ENCODE measurements around the gene ZG16.

Gene ZG16

DNA sequence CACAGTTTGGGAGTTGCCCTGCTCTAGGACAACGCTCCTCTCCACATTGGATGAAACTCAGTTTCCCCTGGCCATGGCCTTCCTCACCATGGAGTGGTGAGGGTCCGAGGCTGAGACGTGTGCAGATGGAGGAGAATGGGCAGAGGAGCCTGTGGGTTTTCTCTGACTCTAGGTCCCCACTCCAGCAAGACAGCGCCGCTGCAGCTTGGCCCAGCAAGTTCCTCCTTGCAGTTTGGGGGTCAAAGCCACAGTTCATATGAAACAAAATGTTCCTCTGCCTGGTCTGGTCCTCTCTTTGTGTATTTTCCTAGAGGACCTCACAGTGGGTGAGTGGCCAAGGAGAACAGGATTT is 34.6 kb upstream of the ZG16 start:
- Histone ChIP-seq H3K36me3 (ENCODE audit: insufficient read depth, low read length) (peaks cover 5% of the 10 kb centered on the region), H3K4me1 (ENCODE audit: insufficient read depth, low read length) (peaks cover 34% of the 10 kb centered on the region), H3K4me2 (ENCODE audit: insufficient read depth, low read length) (no peak overlapping the region), H3K9me3 (ENCODE audit: insufficient read depth, low read length, severe bottlenecking) (no peaks in the 10 kb centered on the region), H4K20me1 (ENCODE audit: insufficient read depth, low read length) (no peaks in the 10 kb centered on the region), H3K79me2 (ENCODE audit: insufficient read depth, low read length) (peaks cover 14% of the 10 kb centered on the region), H3K9ac (ENCODE audit: low read depth, low read length) (no peak overlapping the region), H3K27ac (ENCODE audit: low read length) (no peak overlapping the region), H3K27me3 (ENCODE audit: insufficient read depth, low read length, poor library complexity) (no peaks in the 10 kb centered on the region), H2AFZ (ENCODE audit: low read depth, low read length) (no peak overlapping the region), H3K4me3 (ENCODE audit: low read depth in 1 of 2, low read length in 2 of 2) (no peak overlapping the region)
- DNase-seq (no peak), ATAC-seq (ENCODE audit: insufficient read depth, low read depth) (no peak)
- no peak for TF ChIP-seq EZH2 (IDR thresholded peaks at IDR 0.05; ENCODE audit: borderline replicate concordance, low read depth, low read length, severe bottlenecking)
- TF ChIP-seq, protein P1, sequence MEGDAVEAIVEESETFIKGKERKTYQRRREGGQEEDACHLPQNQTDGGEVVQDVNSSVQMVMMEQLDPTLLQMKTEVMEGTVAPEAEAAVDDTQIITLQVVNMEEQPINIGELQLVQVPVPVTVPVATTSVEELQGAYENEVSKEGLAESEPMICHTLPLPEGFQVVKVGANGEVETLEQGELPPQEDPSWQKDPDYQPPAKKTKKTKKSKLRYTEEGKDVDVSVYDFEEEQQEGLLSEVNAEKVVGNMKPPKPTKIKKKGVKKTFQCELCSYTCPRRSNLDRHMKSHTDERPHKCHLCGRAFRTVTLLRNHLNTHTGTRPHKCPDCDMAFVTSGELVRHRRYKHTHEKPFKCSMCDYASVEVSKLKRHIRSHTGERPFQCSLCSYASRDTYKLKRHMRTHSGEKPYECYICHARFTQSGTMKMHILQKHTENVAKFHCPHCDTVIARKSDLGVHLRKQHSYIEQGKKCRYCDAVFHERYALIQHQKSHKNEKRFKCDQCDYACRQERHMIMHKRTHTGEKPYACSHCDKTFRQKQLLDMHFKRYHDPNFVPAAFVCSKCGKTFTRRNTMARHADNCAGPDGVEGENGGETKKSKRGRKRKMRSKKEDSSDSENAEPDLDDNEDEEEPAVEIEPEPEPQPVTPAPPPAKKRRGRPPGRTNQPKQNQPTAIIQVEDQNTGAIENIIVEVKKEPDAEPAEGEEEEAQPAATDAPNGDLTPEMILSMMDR (IDR thresholded peaks at IDR 0.05; ENCODE audit: borderline replicate concordance, extremely low read depth, low read length, poor library complexity, severe bottlenecking), result no peak

DNA sequence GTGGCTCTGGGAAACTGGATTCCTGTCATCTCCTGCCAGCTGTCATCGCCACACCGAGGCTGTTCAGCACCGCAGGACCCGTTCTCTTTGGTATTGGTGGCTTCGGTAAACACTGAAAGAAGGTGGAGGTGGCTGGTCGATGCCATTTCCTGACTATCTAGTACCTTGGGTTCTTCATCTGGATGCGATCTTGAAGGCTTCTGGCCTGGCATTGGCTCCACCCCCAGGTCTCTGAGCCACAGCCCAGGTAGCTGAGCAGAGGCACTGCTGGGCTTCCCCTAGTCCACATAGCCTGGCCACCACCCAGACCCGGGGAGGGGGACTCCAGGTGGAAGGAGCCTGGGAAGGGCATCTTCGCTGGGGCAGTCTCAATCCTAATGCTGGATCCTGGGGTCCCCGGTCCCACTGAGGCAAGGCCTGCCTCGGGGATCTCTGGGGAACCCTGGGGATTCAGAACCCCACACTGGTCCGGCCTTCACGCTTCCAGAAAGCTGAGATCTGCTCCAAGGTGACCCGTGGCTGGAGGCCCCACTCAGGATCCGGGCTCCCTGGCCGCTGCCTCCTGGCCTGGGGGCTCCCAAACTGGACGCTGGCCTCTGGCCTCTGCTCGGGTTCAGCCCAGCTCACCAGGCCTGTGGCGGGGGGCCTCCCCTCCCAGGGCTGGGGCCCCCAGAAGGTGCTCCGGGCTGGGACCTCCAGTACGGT is 34.1 kb upstream of the ZG16 start:
- Histone ChIP-seq H3K36me3 (ENCODE audit: insufficient read depth, low read length) (peaks cover 5% of the 10 kb centered on the region), H2AFZ (ENCODE audit: low read depth, low read length) (no peak overlapping the region), H3K9ac (ENCODE audit: low read depth, low read length) (0 out of 2 replicates have a peak overlapping the region, but pooled peaks have one; percentile 82), H3K4me1 (ENCODE audit: insufficient read depth, low read length) (peaks cover 28% of the 10 kb centered on the region), H3K27me3 (ENCODE audit: insufficient read depth, low read length, poor library complexity) (no peaks in the 10 kb centered on the region), H3K79me2 (ENCODE audit: insufficient read depth, low read length) (peaks cover 14% of the 10 kb centered on the region), H3K9me3 (ENCODE audit: insufficient read depth, low read length, severe bottlenecking) (no peaks in the 10 kb centered on the region), H3K27ac (ENCODE audit: low read length) (no peak overlapping the region), H3K4me2 (ENCODE audit: insufficient read depth, low read length) (no peak overlapping the region; the same call in 1 of the 2 replicates), H4K20me1 (ENCODE audit: insufficient read depth, low read length) (no peaks in the 10 kb centered on the region), H3K4me3 (ENCODE audit: low read depth in 1 of 2, low read length in 2 of 2) (no peak overlapping the region)
- ATAC-seq (ENCODE audit: insufficient read depth, low read depth) (no peak), DNase-seq (no peak)
- TF ChIP-seq, protein P1 (IDR thresholded peaks at IDR 0.05; ENCODE audit: borderline replicate concordance, extremely low read depth, low read length, poor library complexity, severe bottlenecking), result no peak
- TF ChIP-seq EZH2 (IDR thresholded peaks at IDR 0.05; ENCODE audit: borderline replicate concordance, low read depth, low read length, severe bottlenecking), result no peak

DNA sequence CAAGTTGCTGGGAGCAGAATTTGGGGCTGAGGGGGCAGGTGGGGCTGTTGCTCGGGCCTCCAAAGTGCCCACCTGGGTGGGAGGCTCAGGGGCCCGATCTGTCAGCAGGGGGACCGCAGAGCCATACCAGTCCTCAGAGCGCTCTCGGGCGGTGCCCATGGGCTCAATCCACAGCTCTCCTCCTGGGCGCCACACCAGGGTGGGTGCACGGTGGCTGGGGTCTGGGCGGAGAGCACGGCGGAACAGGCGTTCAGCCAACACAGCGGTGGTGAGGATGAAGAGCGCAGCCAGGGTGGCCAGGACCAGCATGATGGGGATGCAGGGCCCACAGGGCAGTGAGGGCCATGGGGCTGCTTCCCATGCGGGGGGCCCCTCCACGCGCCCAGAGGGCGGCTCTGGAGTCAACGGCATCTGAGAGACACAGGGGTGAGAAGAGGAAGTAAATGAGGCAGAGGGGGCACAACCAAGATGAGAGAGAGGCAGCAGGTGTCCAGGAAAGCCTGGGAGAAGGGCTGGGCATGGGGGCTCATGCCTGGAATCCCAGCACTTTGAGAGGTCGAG is 33.4 kb upstream of the ZG16 start:
- Histone ChIP-seq H3K79me2 (ENCODE audit: insufficient read depth, low read length) (peaks cover 14% of the 10 kb centered on the region), H3K4me1 (ENCODE audit: insufficient read depth, low read length) (peaks cover 27% of the 10 kb centered on the region), H3K4me3 (ENCODE audit: low read depth in 1 of 2, low read length in 2 of 2) (peak overlapping the region in 1 of 2 experiments; percentile 74; a peak in 3 of 4 replicates), H3K36me3 (ENCODE audit: insufficient read depth, low read length) (peaks cover 5% of the 10 kb centered on the region), H3K27me3 (ENCODE audit: insufficient read depth, low read length, poor library complexity) (no peaks in the 10 kb centered on the region), H3K9me3 (ENCODE audit: insufficient read depth, low read length, severe bottlenecking) (no peaks in the 10 kb centered on the region), H4K20me1 (ENCODE audit: insufficient read depth, low read length) (no peaks in the 10 kb centered on the region), H2AFZ (ENCODE audit: low read depth, low read length) (no peak overlapping the region), H3K4me2 (ENCODE audit: insufficient read depth, low read length) (peak overlapping the region; percentile 94), H3K27ac (ENCODE audit: low read length) (peak overlapping the region; percentile 85), H3K9ac (ENCODE audit: low read depth, low read length) (peak overlapping the region; percentile 82)
- ATAC-seq (ENCODE audit: insufficient read depth, low read depth) (no peak), DNase-seq (peak; percentile 19)
- TF ChIP-seq EZH2 (IDR thresholded peaks at IDR 0.05; ENCODE audit: borderline replicate concordance, low read depth, low read length, severe bottlenecking), result no peak
- TF ChIP-seq, protein P1 (IDR thresholded peaks at IDR 0.05; ENCODE audit: borderline replicate concordance, extremely low read depth, low read length, poor library complexity, severe bottlenecking), result no peak

Measured in DND-41 (cell line).